ENCODE measurements around the gene N4BP2L2. TPM values are rescaled to one million over a fixed set of nuclear protein-coding genes. Genes with fewer than 3 reads are reported as not detected.

The N4BP2L2 gene
- total RNA-seq, 2 donors from 2014 or later, result 136 to 151 TPM

- H3K9me3 Mint-ChIP-seq, result peaks cover 0 to 2% of the 10 kb centered on the region in 2 donors
- H3K27ac Mint-ChIP-seq, result peak overlapping the region; percentile 99
- ATAC-seq (replicated peaks in 1 of 2) (peak; percentile 65 to 68), DNase-seq (peak; percentile 36 to 43)
- no peaks in the 10 kb centered on the region for H3K27me3 Mint-ChIP-seq (ENCODE audit: low read depth)
- H3K4me1 Mint-ChIP-seq (ENCODE audit: low read depth), result peaks cover 50% of the 10 kb centered on the region
- peak overlapping the region; percentile 89 to 99 for H3K4me3 Mint-ChIP-seq
- H3K36me3 Mint-ChIP-seq (ENCODE audit: insufficient read depth in 2 of 2), result peaks cover 21 to 28% of the 10 kb centered on the region in 2 donors
Measured at GRCh38 chr13:32426191-32426989, 112.2 kb downstream of the N4BP2L2 start.

- Mint-ChIP-seq H3K4me1 (ENCODE audit: low read depth) (peaks cover 46% of the 10 kb centered on the region), H3K27me3 (ENCODE audit: low read depth) (no peaks in the 10 kb centered on the region), H3K9me3 (peaks cover under 1 to 3% of the 10 kb centered on the region in 2 donors), H3K27ac (peak overlapping the region; percentile 78), H3K4me3 (peak overlapping the region; percentile 89 to 99), H3K36me3 (ENCODE audit: insufficient read depth in 2 of 2) (peaks cover 27 to 38% of the 10 kb centered on the region in 2 donors)
- no peak for ATAC-seq (replicated peaks in 1 of 2)
- DNase-seq, result no peak
Measured at GRCh38 chr13:32425158-32425557, 113.4 kb downstream of the N4BP2L2 start.

GRCh38 chr13:32423592-32423991, 115.0 kb downstream of the N4BP2L2 start:
- peaks cover 4 to 9% of the 10 kb centered on the region in 2 donors for H3K9me3 Mint-ChIP-seq
- peak overlapping the region; percentile 69 for H3K27ac Mint-ChIP-seq
- DNase-seq (no peak), ATAC-seq (replicated peaks in 1 of 2) (no peak)
- H3K4me3 Mint-ChIP-seq, result peak overlapping the region in 1 of 2 donors; percentile 0
- H3K36me3 Mint-ChIP-seq (ENCODE audit: insufficient read depth in 2 of 2), result peaks cover 36 to 50% of the 10 kb centered on the region in 2 donors
- peaks cover 38% of the 10 kb centered on the region for H3K4me1 Mint-ChIP-seq (ENCODE audit: low read depth)
- no peaks in the 10 kb centered on the region for H3K27me3 Mint-ChIP-seq (ENCODE audit: low read depth)

- Mint-ChIP-seq H3K36me3 (ENCODE audit: insufficient read depth in 2 of 2) (peaks cover 31 to 54% of the 10 kb centered on the region in 2 donors), H3K4me3 (no peak overlapping the region), H3K27ac (no peak overlapping the region), H3K9me3 (peaks cover 9% of the 10 kb centered on the region in 2 donors), H3K27me3 (ENCODE audit: low read depth) (no peaks in the 10 kb centered on the region), H3K4me1 (ENCODE audit: low read depth) (peaks cover 19% of the 10 kb centered on the region)
- DNase-seq (no peak), ATAC-seq (replicated peaks in 1 of 2) (no peak)
Measured at GRCh38 chr13:32419862-32420261, 118.7 kb downstream of the N4BP2L2 start.

- Mint-ChIP-seq H3K4me1 (ENCODE audit: low read depth) (peaks cover 3% of the 10 kb centered on the region), H3K9me3 (peaks cover 9% of the 10 kb centered on the region in 2 donors), H3K27ac (peak overlapping the region; percentile 64), H3K36me3 (ENCODE audit: insufficient read depth in 2 of 2) (peaks cover 27 to 42% of the 10 kb centered on the region in 2 donors), H3K4me3 (no peak overlapping the region), H3K27me3 (ENCODE audit: low read depth) (no peaks in the 10 kb centered on the region)
- DNase-seq (no peak), ATAC-seq (replicated peaks in 1 of 2) (no peak)
Measured at GRCh38 chr13:32417995-32418394, 120.6 kb downstream of the N4BP2L2 start.

GRCh38 chr13:32415019-32415418, 123.6 kb downstream of the N4BP2L2 start:
- H3K27ac Mint-ChIP-seq, result no peak overlapping the region
- ATAC-seq (replicated peaks in 1 of 2), result peak; percentile 40 to 59
- peaks cover 6 to 7% of the 10 kb centered on the region in 2 donors for H3K9me3 Mint-ChIP-seq
- H3K27me3 Mint-ChIP-seq (ENCODE audit: low read depth), result no peaks in the 10 kb centered on the region
- H3K4me3 Mint-ChIP-seq, result no peak overlapping the region
- peaks cover 3% of the 10 kb centered on the region for H3K4me1 Mint-ChIP-seq (ENCODE audit: low read depth)
- H3K36me3 Mint-ChIP-seq (ENCODE audit: insufficient read depth in 2 of 2), result peaks cover 15 to 23% of the 10 kb centered on the region in 2 donors
- DNase-seq, result peak in 1 of 2 donors; percentile 21

GRCh38 chr13:32414580-32414979, 124.0 kb downstream of the N4BP2L2 start:
- no peak for DNase-seq
- H3K4me3 Mint-ChIP-seq, result no peak overlapping the region
- H3K4me1 Mint-ChIP-seq (ENCODE audit: low read depth), result peaks cover 7% of the 10 kb centered on the region
- H3K36me3 Mint-ChIP-seq (ENCODE audit: insufficient read depth in 2 of 2), result peaks cover 11 to 19% of the 10 kb centered on the region in 2 donors
- no peak for ATAC-seq (replicated peaks in 1 of 2)
- H3K9me3 Mint-ChIP-seq, result peaks cover 4 to 6% of the 10 kb centered on the region in 2 donors
- H3K27ac Mint-ChIP-seq, result no peak overlapping the region
- H3K27me3 Mint-ChIP-seq (ENCODE audit: low read depth), result no peaks in the 10 kb centered on the region

- ATAC-seq (replicated peaks in 1 of 2) (no peak), DNase-seq (no peak)
- H3K27ac Mint-ChIP-seq, result no peak overlapping the region
- H3K27me3 Mint-ChIP-seq (ENCODE audit: low read depth), result no peaks in the 10 kb centered on the region
- H3K4me1 Mint-ChIP-seq (ENCODE audit: low read depth), result peaks cover 16% of the 10 kb centered on the region
- H3K9me3 Mint-ChIP-seq, result peaks cover 0 to 4% of the 10 kb centered on the region in 2 donors
- peaks cover 5 to 12% of the 10 kb centered on the region in 2 donors for H3K36me3 Mint-ChIP-seq (ENCODE audit: insufficient read depth in 2 of 2)
- no peak overlapping the region for H3K4me3 Mint-ChIP-seq
Measured at GRCh38 chr13:32413284-32413683, 125.3 kb downstream of the N4BP2L2 start.

GRCh38 chr13:32409561-32410421, 128.8 kb downstream of the N4BP2L2 start:
- no peaks in the 10 kb centered on the region for H3K9me3 Mint-ChIP-seq
- DNase-seq, result no peak
- H3K27me3 Mint-ChIP-seq (ENCODE audit: low read depth), result no peaks in the 10 kb centered on the region
- no peak overlapping the region for H3K4me3 Mint-ChIP-seq
- ATAC-seq (replicated peaks in 1 of 2), result no peak
- no peak overlapping the region for H3K27ac Mint-ChIP-seq
- H3K4me1 Mint-ChIP-seq (ENCODE audit: low read depth), result peaks cover 30% of the 10 kb centered on the region
- peaks cover 0 to 5% of the 10 kb centered on the region in 2 donors for H3K36me3 Mint-ChIP-seq (ENCODE audit: insufficient read depth in 2 of 2)

GRCh38 chr13:32409001-32409313, 129.6 kb downstream of the N4BP2L2 start:
- Mint-ChIP-seq H3K27me3 (ENCODE audit: low read depth) (no peaks in the 10 kb centered on the region), H3K27ac (no peak overlapping the region), H3K4me1 (ENCODE audit: low read depth) (peaks cover 30% of the 10 kb centered on the region), H3K9me3 (no peaks in the 10 kb centered on the region), H3K4me3 (peak overlapping the region in 1 of 2 donors; percentile 80), H3K36me3 (ENCODE audit: insufficient read depth in 2 of 2) (peaks cover 0 to 5% of the 10 kb centered on the region in 2 donors)
- no peak for ATAC-seq (replicated peaks in 1 of 2)
- DNase-seq, result no peak

- H3K36me3 Mint-ChIP-seq (ENCODE audit: insufficient read depth in 2 of 2), result peaks cover 0 to 5% of the 10 kb centered on the region in 2 donors
- no peaks in the 10 kb centered on the region for H3K27me3 Mint-ChIP-seq (ENCODE audit: low read depth)
- no peak for DNase-seq
- no peaks in the 10 kb centered on the region for H3K9me3 Mint-ChIP-seq
- H3K27ac Mint-ChIP-seq, result peak overlapping the region; percentile 45
- ATAC-seq (replicated peaks in 1 of 2), result peak; percentile 36 to 51
- peak overlapping the region; percentile 67 to 80 for H3K4me3 Mint-ChIP-seq
- peaks cover 30% of the 10 kb centered on the region for H3K4me1 Mint-ChIP-seq (ENCODE audit: low read depth)
Measured at GRCh38 chr13:32408296-32409000, 130.1 kb downstream of the N4BP2L2 start.

- peak overlapping the region; percentile 45 for H3K27ac Mint-ChIP-seq
- peak overlapping the region; percentile 67 to 80 for H3K4me3 Mint-ChIP-seq
- no peaks in the 10 kb centered on the region for H3K9me3 Mint-ChIP-seq
- ATAC-seq (replicated peaks in 1 of 2), result peak; percentile 71 to 85
- H3K36me3 Mint-ChIP-seq (ENCODE audit: insufficient read depth in 2 of 2), result peaks cover 2 to 6% of the 10 kb centered on the region in 2 donors
- peak; percentile 13 to 22 for DNase-seq
- H3K4me1 Mint-ChIP-seq (ENCODE audit: low read depth), result peaks cover 30% of the 10 kb centered on the region
- H3K27me3 Mint-ChIP-seq (ENCODE audit: low read depth), result no peaks in the 10 kb centered on the region
Measured at GRCh38 chr13:32407854-32408253, 130.7 kb downstream of the N4BP2L2 start.

Data from activated T-cell treated with anti-CD3 and anti-CD28 coated beads, Interleukin-2, amount 50 U/mL, for 72 hours (primary cell).